Measurements from ENCODE around the gene FLYWCH2. TPM values are rescaled to one million over a fixed set of nuclear protein-coding genes. Genes with fewer than 3 reads are reported as not detected.

FLYWCH2 gene
- total RNA-seq, 1 experiment from 2014 or later = 16.5 TPM

- no peak for TF ChIP-seq CTCF (conservative IDR thresholded peaks at IDR 0.05)
- H3K9me3 Mint-ChIP-seq = no peaks in the 10 kb centered on the region
Measured at GRCh38 chr16:2936436-2937011, 53.5 kb downstream of the FLYWCH2 start.

More at GRCh38 chr16:2936436-2937011, 53.5 kb downstream of the FLYWCH2 start:
- no peak overlapping the region for H3K56ac ChIP-seq (ENCODE audit: insufficient read length, low read depth, low read length)
- H3T11ph ChIP-seq (ENCODE audit: low read length) = no peak overlapping the region
- Mint-ChIP-seq H3K36me3 (ENCODE audit: insufficient read depth in 1 of 3, low read depth in 3 of 3) (peaks cover 10 to 26% (median 23%) of the 10 kb centered on the region in 3 experiments), H3K27me3 (ENCODE audit: low read depth) (no peaks in the 10 kb centered on the region), H3K4me1 (no peaks in the 10 kb centered on the region), H3K27ac (no peak overlapping the region), H3K4me3 (no peak overlapping the region)
- no peak overlapping the region for H3K4me2 ChIP-seq (ENCODE audit: insufficient read depth, insufficient read length, low read length)
- H3K4ac ChIP-seq (ENCODE audit: low read depth, low read length) = no peak overlapping the region
- no peak overlapping the region for H3K14ac ChIP-seq (ENCODE audit: insufficient read depth, low read length)
- H4K91ac ChIP-seq (ENCODE audit: insufficient read length, low read depth, low read length) = no peak overlapping the region
- no peaks in the 10 kb centered on the region for H3K23me2 ChIP-seq (ENCODE audit: insufficient read length, low read depth, low read length, poor library complexity, severe bottlenecking)
- no peak overlapping the region for H4K5ac ChIP-seq (ENCODE audit: insufficient read length, low read depth, low read length)
- H3K27ac ChIP-seq (ENCODE audit: insufficient read length, low read depth, low read length) = no peak overlapping the region
- H3K23ac ChIP-seq (ENCODE audit: insufficient read length, low read depth, low read length) = no peak overlapping the region
- H3K79me2 ChIP-seq (ENCODE audit: insufficient read depth, low read length) = no peaks in the 10 kb centered on the region
- DNase-seq = no peak
- no peak overlapping the region for H3K9ac ChIP-seq (ENCODE audit: extremely low read depth, insufficient read length, low read length)
- no peaks in the 10 kb centered on the region for H3K9me3 ChIP-seq (ENCODE audit: control insufficient read depth, low read depth, low read length)
- no peaks in the 10 kb centered on the region for H4K20me1 ChIP-seq (ENCODE audit: control insufficient read depth, insufficient read depth, insufficient read length)
- H2BK12ac ChIP-seq (ENCODE audit: insufficient read length, low read depth, low read length) = no peak overlapping the region
- H3K79me1 ChIP-seq (ENCODE audit: insufficient read depth, low read depth, low read length, poor library complexity, severe bottlenecking) = no peaks in the 10 kb centered on the region
- H3K4me1 ChIP-seq (ENCODE audit: insufficient read depth, low read length) = no peaks in the 10 kb centered on the region
- no peak overlapping the region for H2BK5ac ChIP-seq (ENCODE audit: insufficient read length, low read length)
- no CpG with 5 or more reads among the region's 22 CpGs for WGBS (ENCODE audit: extremely low coverage, insufficient read length, low lambda C conversion rate)
- H3K27me3 ChIP-seq (ENCODE audit: insufficient read depth, low read length) = no peaks in the 10 kb centered on the region
- no peak overlapping the region for H3K18ac ChIP-seq (ENCODE audit: insufficient read length, low read depth, low read length)
- no peak overlapping the region for H2BK120ac ChIP-seq (ENCODE audit: low read depth, low read length, poor library complexity, severe bottlenecking)
- H2BK20ac ChIP-seq (ENCODE audit: low read depth, low read length, poor library complexity, severe bottlenecking) = no peak overlapping the region
- H4K8ac ChIP-seq (replicated peaks; ENCODE audit: insufficient read length, low read depth, low read length) = no peak overlapping the region
- no peak overlapping the region for H2AK5ac ChIP-seq (ENCODE audit: insufficient read length, low read length)
- H2BK15ac ChIP-seq (ENCODE audit: low read depth, low read length) = no peak overlapping the region
- H2AFZ ChIP-seq (ENCODE audit: low read length) = no peak overlapping the region

Data from H9 (cell line).